Panc1 (cell line): ENCODE data around the gene ASMTL. TPM values are rescaled to one million over a fixed set of nuclear protein-coding genes. Genes with fewer than 3 reads are reported as not detected.
"Not testable (repeated sequence)": the region's sequence is repeated elsewhere in the genome, so short reads cannot be mapped to it uniquely, and the experiment has no call there.

Experiments
- ATAC-seq: fragments of 200-7000 bp; cut with Tn5 transposase; 2 replicates; pipeline ENCODE4 v1.9.1; 2020; ENCODE audit warnings: mild to moderate bottlenecking, moderate library complexity
- BruUV-seq: library from RNA; stranded (reverse); fragments of 400-500 nt; replicated peaks from 2 replicates; lab custom pipeline; 2021; lab: Mats Ljungman, UMichigan
- CTCF ChIA-PET: fragments of 300-600 bp; sonication (Branson Sonifier 250); formaldehyde crosslinking; loops from one replicate; lab custom pipeline; 2022; ENCODE audit warnings: antibody characterized with exemption; lab: Charles Lee
- POLR2A ChIA-PET: fragments of 300-600 bp; sonication (Branson Sonifier 250); formaldehyde crosslinking; loops from one replicate; lab custom pipeline; 2022; ENCODE audit warnings: antibody characterized with exemption; lab: Charles Lee
- DNase-seq: peaks from one replicate; pipeline ENCODE4 v3.0.0-alpha.2; 2010; ENCODE audit warnings: low read depth, low spot score
- H3K27ac ChIP-seq: 2 replicates; pipeline ENCODE4 v1.5.1; 2011; ENCODE audit warnings: mild to moderate bottlenecking, low read length, inconsistent platforms
- H3K27me3 ChIP-seq: fragments of 200-500 bp; sonication (Bioruptor generic); 2 replicates; pipeline ENCODE4 v1.6.0; 2014; ENCODE audit warnings: low read length, inconsistent platforms; ENCODE audit not compliant: control insufficient read depth, insufficient read depth
- H3K36me3 ChIP-seq: fragments of 200-500 bp; sonication (Bioruptor generic); 2 replicates; pipeline ENCODE4 v1.5.1; 2014; ENCODE audit warnings: inconsistent platforms, mild to moderate bottlenecking, low read length, moderate library complexity; ENCODE audit not compliant: control insufficient read depth, insufficient read depth
- H3K4me1 ChIP-seq: 2 replicates; pipeline ENCODE4 v1.5.1; 2011; ENCODE audit warnings: inconsistent platforms, mild to moderate bottlenecking, low read length, moderate library complexity; ENCODE audit not compliant: control insufficient read depth, insufficient read depth
- H3K4me3 ChIP-seq, 2 experiments: 2 replicates each; pipeline ENCODE4 v1.5.1; 2011 to 2012; ENCODE audit warnings: low read depth in 2 of 2, low read length in 2 of 2, mild to moderate bottlenecking in 2 of 2, inconsistent platforms in 1 of 2, moderate library complexity in 1 of 2
- H3K9me3 ChIP-seq: fragments of 200-500 bp; sonication (Bioruptor generic); 2 replicates; pipeline ENCODE4 v1.5.1; 2014; ENCODE audit warnings: low read depth, mild to moderate bottlenecking, inconsistent platforms, low read length, moderate library complexity; ENCODE audit not compliant: control insufficient read depth, insufficient read depth
- CTCF ChIP-seq: fragments of 450-650 bp; IDR thresholded peaks from 2 replicates; pipeline ENCODE4 v1.5.1; 2017; ENCODE audit warnings: mild to moderate bottlenecking
- POLR2AphosphoS5 ChIP-seq: IDR thresholded peaks from 2 replicates; pipeline ENCODE4 v1.6.1; 2012; ENCODE audit warnings: mild to moderate bottlenecking, low read depth, low read length, moderate library complexity
- REST ChIP-seq, 2 experiments: IDR thresholded peaks; 2 replicates each; pipeline ENCODE4 v1.6.1; 2011 to 2012; ENCODE audit warnings: low read depth in 2 of 2, control low read depth in 1 of 2, low read length in 1 of 2, mild to moderate bottlenecking in 1 of 2, moderate library complexity in 1 of 2; ENCODE audit not compliant: insufficient read depth in 1 of 2
- SIN3A ChIP-seq: IDR thresholded peaks from 2 replicates; pipeline ENCODE4 v1.6.1; 2012; ENCODE audit warnings: low read depth, mild to moderate bottlenecking, low read length, moderate library complexity, borderline replicate concordance; ENCODE audit not compliant: insufficient read depth
- TCF7L2 ChIP-seq: IDR thresholded peaks from 2 replicates; pipeline ENCODE4 v1.6.1; 2011; ENCODE audit warnings: mild to moderate bottlenecking, low read depth, low read length, inconsistent platforms
- in situ Hi-C: cut with HindIII; loops from 2 replicates; pipeline ENCODE4 v1.10.0; 2016; ENCODE audit warnings: low sequenced_read_pairs, low pct_unique_long_range_greater_than_20kb
- intact Hi-C: fragments of 100-400 bp; cut with micrococcal nuclease; formaldehyde crosslinking; loops from one replicate; pipeline ENCODE4 v1.10.0; 2022; ENCODE audit not compliant: unreplicated experiment
- total RNA-seq: library from RNA; stranded (reverse); gene quantifications from one replicate; pipeline ENCODE4 v1.2.1, GENCODE V29; 2021; ENCODE audit not compliant: unreplicated experiment

ASMTL gene
- total RNA-seq, 1 experiment from 2014 or later: 16.5 TPM

- ChIA-PET CTCF (no interaction called here), POLR2A (no interaction called here)
- H3K9me3 ChIP-seq: no peaks in the 10 kb centered on the region
- no peak overlapping the region for H3K27ac ChIP-seq
- intact Hi-C loops (no loop called here), in situ Hi-C loops (no loop called here)
- H3K27me3 ChIP-seq: no peaks in the 10 kb centered on the region
- DNase-seq (no peak), ATAC-seq (no peak)
- H3K4me3 ChIP-seq: no peak overlapping the region
- H3K4me1 ChIP-seq: no peaks in the 10 kb centered on the region
- no peak for TF ChIP-seq POLR2AphosphoS5
- TF ChIP-seq TCF7L2: no peak
- TF ChIP-seq CTCF: no peak
- TF ChIP-seq SIN3A: no peak
- TF ChIP-seq REST (IDR thresholded peaks at IDR 0.05; ENCODE audit: insufficient read depth in 1 of 2, low read depth in 2 of 2, low read length in 1 of 2): no peak
- H3K36me3 ChIP-seq: no peaks in the 10 kb centered on the region; the same call in 1 of the 2 replicates
- no TSS peak for BruUV-seq
These were observed 22.3 kb downstream of the ASMTL start for GRCh38 chrX:1430451-1430850.

- Histone ChIP-seq H3K4me1 (no peaks in the 10 kb centered on the region), H3K4me3 (no peak overlapping the region), H3K27me3 (no peaks in the 10 kb centered on the region), H3K27ac (no peak overlapping the region), H3K9me3 (no peaks in the 10 kb centered on the region), H3K36me3 (no peaks in the 10 kb centered on the region; the same call in 1 of the 2 replicates)
- no peak for ATAC-seq
- TF ChIP-seq CTCF (no peak), SIN3A (no peak), POLR2AphosphoS5 (no peak), REST (IDR thresholded peaks at IDR 0.05; ENCODE audit: insufficient read depth in 1 of 2, low read depth in 2 of 2, low read length in 1 of 2) (no peak), TCF7L2 (no peak)
- POLR2A ChIA-PET: no interaction called here
- in situ Hi-C loops: no loop called here
- no TSS peak for BruUV-seq
- DNase-seq: no peak
- intact Hi-C loops: no loop called here
- CTCF ChIA-PET: no interaction called here
These were observed 25.0 kb downstream of the ASMTL start for GRCh38 chrX:1427756-1428155.

GRCh38 chrX:1426321-1426720 is 26.4 kb downstream of the ASMTL start:
- H3K9me3 ChIP-seq, H3K36me3 ChIP-seq, H3K27ac ChIP-seq, intact Hi-C loops, ATAC-seq, CTCF ChIA-PET, H3K4me3 ChIP-seq, BruUV-seq, DNase-seq, H3K4me1 ChIP-seq, POLR2A ChIA-PET, H3K27me3 ChIP-seq, in situ Hi-C loops: not testable (repeated sequence)
